Ishikawa (cell line): ENCODE data around the gene GABPA.

Experiments used
- CEBPB ChIP-seq: IDR thresholded peaks from 2 replicates; pipeline ENCODE4 v1.6.1; 2012
- EGR1 ChIP-seq: IDR thresholded peaks from 2 replicates; pipeline ENCODE4 v1.6.1; 2012
- EP300 ChIP-seq: IDR thresholded peaks from 2 replicates; pipeline ENCODE4 v1.6.1; 2012; ENCODE audit warnings: borderline replicate concordance
- FOXM1 ChIP-seq: IDR thresholded peaks from 2 replicates; pipeline ENCODE4 v1.6.1; 2012; ENCODE audit warnings: low read depth, borderline replicate concordance
- MAX ChIP-seq: IDR thresholded peaks from 2 replicates; pipeline ENCODE4 v1.6.1; 2012
- RAD21 ChIP-seq: IDR thresholded peaks from 2 replicates; pipeline ENCODE4 v1.6.1; 2012; ENCODE audit warnings: low read depth
- TAF1 ChIP-seq: IDR thresholded peaks from 2 replicates; pipeline ENCODE4 v1.6.1; 2012; ENCODE audit warnings: low read depth, mild to moderate bottlenecking
- YY1 ChIP-seq: IDR thresholded peaks from 2 replicates; pipeline ENCODE4 v1.6.1; 2012; ENCODE audit warnings: low read depth

- TF ChIP-seq CEBPB (no peak), MAX (no peak), TAF1 (no peak), RAD21 (no peak), EGR1 (no peak), YY1 (no peak), FOXM1 (no peak), EP300 (no peak)
These were observed 2.6 kb downstream of the GABPA start for GRCh38 chr21:25737421-25737820.
